Liver (tissue), 9 donors: ENCODE data around the gene PRR16. TPM values are rescaled to one million over a fixed set of nuclear protein-coding genes. Genes with fewer than 3 reads are reported as not detected.

Experiments
- DNase-seq: peaks from one replicate; pipeline ENCODE4 v3.0.0-alpha.2; 2017; ENCODE audit warnings: low spot score
- H3K27ac ChIP-seq, 2 donors: one replicate each; pipeline ENCODE4 v1.7.0; 2013; ENCODE audit warnings: inconsistent platforms in 2 of 2, low read length in 2 of 2, control low read depth in 1 of 2, low read depth in 1 of 2, mild to moderate bottlenecking in 1 of 2
- H3K27me3 ChIP-seq, 4 donors: one replicate each; pipeline versions ENCODE4 v1.6.1 to v1.7.0; 2013; ENCODE audit warnings: low read length in 3 of 4, inconsistent platforms in 1 of 4, mild to moderate bottlenecking in 1 of 4, moderate library complexity in 1 of 4; ENCODE audit not compliant: control insufficient read depth in 4 of 4, insufficient read depth in 4 of 4
- H3K36me3 ChIP-seq, 4 donors: one replicate each; pipeline versions ENCODE4 v1.6.1 to v1.7.0; 2013; ENCODE audit warnings: low read length in 3 of 4, mild to moderate bottlenecking in 3 of 4, low read depth in 1 of 4, moderate library complexity in 1 of 4; ENCODE audit not compliant: control insufficient read depth in 4 of 4, insufficient read depth in 3 of 4
- H3K4me1 ChIP-seq, 4 donors: one replicate each; pipeline versions ENCODE4 v1.6.1 to v1.7.0; 2013; ENCODE audit warnings: low read length in 3 of 4, mild to moderate bottlenecking in 3 of 4, moderate library complexity in 1 of 4; ENCODE audit not compliant: control insufficient read depth in 4 of 4, insufficient read depth in 4 of 4
- H3K4me3 ChIP-seq, 3 donors: one replicate each; pipeline versions ENCODE4 v1.6.1 to v1.7.0; 2013; ENCODE audit warnings: low read length in 3 of 3, control low read depth in 1 of 3, low read depth in 1 of 3, mild to moderate bottlenecking in 1 of 3
- H3K9ac ChIP-seq, 2 donors: one replicate each; pipeline ENCODE4 v1.7.0; 2013; ENCODE audit warnings: low read length in 2 of 2, mild to moderate bottlenecking in 2 of 2, moderate library complexity in 2 of 2, control low read depth in 1 of 2, low read depth in 1 of 2
- H3K9me3 ChIP-seq, 4 donors: one replicate each; pipeline versions ENCODE4 v1.6.1 to v1.7.0; 2013; ENCODE audit warnings: low read length in 3 of 4; ENCODE audit not compliant: control insufficient read depth in 4 of 4
- ATF3 ChIP-seq: IDR thresholded peaks from 2 replicates; pipeline ENCODE4 v1.6.1; 2016; ENCODE audit warnings: antibody characterized with exemption
- EGR1 ChIP-seq, 2 donors: IDR thresholded peaks; 2 replicates each; pipeline ENCODE4 v1.6.1; 2016 to 2018; ENCODE audit warnings: antibody characterized with exemption in 2 of 2, low read depth in 2 of 2
- FOXA1 ChIP-seq: IDR thresholded peaks from 2 replicates; pipeline ENCODE4 v1.6.1; 2016; ENCODE audit warnings: antibody characterized with exemption
- FOXA2 ChIP-seq: IDR thresholded peaks from 2 replicates; pipeline ENCODE4 v1.6.1; 2016; ENCODE audit warnings: antibody characterized with exemption
- GABPA ChIP-seq, 2 donors: IDR thresholded peaks in 1 of 2; conservative IDR thresholded peaks in 1 of 2; 2 replicates each; pipeline ENCODE4 v1.6.1; 2016; ENCODE audit warnings: antibody characterized with exemption in 2 of 2, mild to moderate bottlenecking in 1 of 2, moderate library complexity in 1 of 2
- HNF4A ChIP-seq, 2 donors: conservative IDR thresholded peaks; 2 replicates each; pipeline ENCODE4 v1.6.1; 2016; ENCODE audit warnings: antibody characterized with exemption in 2 of 2, mild to moderate bottlenecking in 2 of 2
- HNF4G ChIP-seq: IDR thresholded peaks from 2 replicates; pipeline ENCODE4 v1.6.1; 2016; ENCODE audit warnings: antibody characterized with exemption
- JUND ChIP-seq, 2 donors: IDR thresholded peaks; 2 replicates each; pipeline ENCODE4 v1.6.1; 2016; ENCODE audit warnings: antibody characterized with exemption in 2 of 2
- NR2F2 ChIP-seq: IDR thresholded peaks from 2 replicates; pipeline ENCODE4 v1.6.1; 2016; ENCODE audit warnings: antibody characterized with exemption
- RAD21 ChIP-seq, 2 donors: IDR thresholded peaks; 2 replicates each; pipeline ENCODE4 v1.6.1; 2016; ENCODE audit warnings: antibody characterized with exemption in 2 of 2, mild to moderate bottlenecking in 2 of 2
- REST ChIP-seq: IDR thresholded peaks from 2 replicates; pipeline ENCODE4 v1.6.1; 2016; ENCODE audit warnings: antibody characterized with exemption, mild to moderate bottlenecking
- RXRA ChIP-seq, 2 donors: IDR thresholded peaks; 2 replicates each; pipeline ENCODE4 v1.6.1; 2017 to 2018; ENCODE audit warnings: antibody characterized with exemption in 2 of 2, mild to moderate bottlenecking in 1 of 2
- SP1 ChIP-seq: IDR thresholded peaks from 2 replicates; pipeline ENCODE4 v1.6.1; 2018; ENCODE audit warnings: antibody characterized with exemption, mild to moderate bottlenecking
- TAF1 ChIP-seq: conservative IDR thresholded peaks from 2 replicates; pipeline ENCODE4 v1.6.1; 2016; ENCODE audit warnings: antibody characterized with exemption, mild to moderate bottlenecking
- YY1 ChIP-seq: IDR thresholded peaks from 2 replicates; pipeline ENCODE4 v1.6.1; 2016; ENCODE audit warnings: antibody characterized with exemption, mild to moderate bottlenecking
- WGBS: extraction: QIAGEN DNeasy Blood & Tissue Kit; methylation state at CpG from one replicate; pipeline ENCODE4 v1.1.7; 2013; 5-methylcytosine and 5-hydroxymethylcytosine counted together
- polyA plus RNA-seq, 2 donors: library from polyadenylated mRNA; stranded (reverse) in 1 of 2; unstranded in 1 of 2; fragments of 200-250 nt in 1 of 2; fragments of >200 nt in 1 of 2; fragmentation: Nextera tagmentation in 1 of 2; extraction: Ambion mirVana in 1 of 2; gene quantifications; one replicate each; pipeline versions ENCODE4 v1.2.1 to v1.2.3, GENCODE V29; 2013 to 2015
- total RNA-seq, 2 donors: library from RNA; depleted of rRNA; stranded (reverse); fragments of >200 nt; gene quantifications; one replicate each; pipeline ENCODE4 v1.2.3, GENCODE V29; 2014
- TF ChIP-seq, protein P1 (sequence below): IDR thresholded peaks from 2 replicates; pipeline ENCODE4 v1.6.1; 2016; ENCODE audit warnings: antibody characterized with exemption
- TF ChIP-seq, protein P2 (sequence below): fragments of 150-350 bp; IDR thresholded peaks from 2 replicates; pipeline ENCODE4 v1.5.1; 2017; ENCODE audit warnings: improper control_type of control experiment, low read depth, low read length; ENCODE audit not compliant: missing input control
- donor health status: healthy.
- donor health status: healthy.
- donor health status: healthy.
- donor health status: healthy.
- donor health status: healthy.

The PRR16 gene
- total and polyA plus RNA-seq, 4 donors: 0.14 to 0.42 (median 0.21) TPM

GRCh38 chr5:120512068-120512467, 48.0 kb downstream of the PRR16 start:
- peaks cover 0 to 5% (median 0%) of the 10 kb centered on the region in 4 donors for H3K27me3 ChIP-seq
- no peaks in the 10 kb centered on the region for H3K4me1 ChIP-seq
- no peak for TF ChIP-seq FOXA2
- TF ChIP-seq, protein P1, sequence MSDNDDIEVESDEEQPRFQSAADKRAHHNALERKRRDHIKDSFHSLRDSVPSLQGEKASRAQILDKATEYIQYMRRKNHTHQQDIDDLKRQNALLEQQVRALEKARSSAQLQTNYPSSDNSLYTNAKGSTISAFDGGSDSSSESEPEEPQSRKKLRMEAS: no peak
- no peak for TF ChIP-seq YY1
- TF ChIP-seq GABPA (IDR thresholded peaks at IDR 0.05 in 1 of 2, conservative IDR thresholded peaks at IDR 0.05 in 1 of 2): no peak
- TF ChIP-seq, protein P2, sequence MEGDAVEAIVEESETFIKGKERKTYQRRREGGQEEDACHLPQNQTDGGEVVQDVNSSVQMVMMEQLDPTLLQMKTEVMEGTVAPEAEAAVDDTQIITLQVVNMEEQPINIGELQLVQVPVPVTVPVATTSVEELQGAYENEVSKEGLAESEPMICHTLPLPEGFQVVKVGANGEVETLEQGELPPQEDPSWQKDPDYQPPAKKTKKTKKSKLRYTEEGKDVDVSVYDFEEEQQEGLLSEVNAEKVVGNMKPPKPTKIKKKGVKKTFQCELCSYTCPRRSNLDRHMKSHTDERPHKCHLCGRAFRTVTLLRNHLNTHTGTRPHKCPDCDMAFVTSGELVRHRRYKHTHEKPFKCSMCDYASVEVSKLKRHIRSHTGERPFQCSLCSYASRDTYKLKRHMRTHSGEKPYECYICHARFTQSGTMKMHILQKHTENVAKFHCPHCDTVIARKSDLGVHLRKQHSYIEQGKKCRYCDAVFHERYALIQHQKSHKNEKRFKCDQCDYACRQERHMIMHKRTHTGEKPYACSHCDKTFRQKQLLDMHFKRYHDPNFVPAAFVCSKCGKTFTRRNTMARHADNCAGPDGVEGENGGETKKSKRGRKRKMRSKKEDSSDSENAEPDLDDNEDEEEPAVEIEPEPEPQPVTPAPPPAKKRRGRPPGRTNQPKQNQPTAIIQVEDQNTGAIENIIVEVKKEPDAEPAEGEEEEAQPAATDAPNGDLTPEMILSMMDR: no peak
- no peak for TF ChIP-seq NR2F2
- TF ChIP-seq RXRA (IDR thresholded peaks at IDR 0.05): no peak
- TF ChIP-seq TAF1: no peak
- TF ChIP-seq REST: no peak
- no peak for TF ChIP-seq HNF4A (conservative IDR thresholded peaks at IDR 0.05)
- no peak for TF ChIP-seq RAD21 (IDR thresholded peaks at IDR 0.05)
- no peak for TF ChIP-seq JUND (IDR thresholded peaks at IDR 0.05)
- TF ChIP-seq EGR1 (IDR thresholded peaks at IDR 0.05; ENCODE audit: low read depth in 2 of 2): no peak
- TF ChIP-seq FOXA1: no peak
- TF ChIP-seq HNF4G: no peak
- no peak for TF ChIP-seq SP1
- no peak for DNase-seq
- H3K9ac ChIP-seq: no peak overlapping the region
- WGBS: 24% methylated on average over 2 of the region's 2 CpGs
- H3K9me3 ChIP-seq: no peaks in the 10 kb centered on the region
- no peaks in the 10 kb centered on the region for H3K36me3 ChIP-seq
- H3K27ac ChIP-seq: no peak overlapping the region
- H3K4me3 ChIP-seq: no peak overlapping the region

DNA sequence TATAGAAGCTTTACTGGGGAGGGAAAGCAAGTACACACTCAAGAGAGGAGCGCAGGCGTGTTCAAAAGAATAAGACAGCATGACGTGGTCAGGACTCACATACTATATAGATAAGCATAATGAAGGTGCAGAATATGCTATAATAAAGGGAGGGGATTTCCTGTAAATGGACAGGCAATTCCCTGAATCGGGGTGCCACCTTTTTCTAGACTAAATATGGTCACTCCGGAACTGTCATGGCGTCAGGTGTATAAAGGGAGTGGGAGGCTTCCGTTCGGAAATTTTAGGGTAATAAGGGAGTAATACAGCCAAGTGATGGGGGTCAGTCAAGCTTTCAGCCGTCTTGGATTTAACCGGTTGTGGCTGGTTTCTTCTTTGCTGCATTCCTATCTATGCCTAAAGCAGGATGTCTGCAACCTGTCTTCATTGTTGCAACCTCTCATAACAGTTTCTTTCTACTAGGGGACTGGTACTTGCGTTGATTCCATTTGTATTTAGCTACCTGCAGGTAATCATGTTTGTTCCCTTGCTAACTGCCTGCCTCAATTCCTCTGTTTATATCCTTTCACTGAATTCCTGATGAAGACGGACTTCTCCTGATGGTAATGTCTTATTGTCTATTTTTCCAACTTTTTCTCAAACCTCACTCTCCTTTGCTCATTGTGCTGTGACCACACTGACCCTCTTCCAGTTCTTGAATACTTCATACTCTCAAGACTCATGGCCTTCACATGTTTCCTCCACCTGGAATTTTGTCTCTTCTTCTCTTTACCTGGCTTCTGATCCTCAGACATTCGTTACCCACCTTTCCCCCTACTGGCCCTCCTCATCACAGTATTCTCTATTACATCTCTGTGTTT, 48.9 kb downstream of the PRR16 start:
- no peak overlapping the region for H3K4me3 ChIP-seq
- 81% methylated on average over 13 of the region's 13 CpGs for WGBS
- no peak for DNase-seq

More for the DNA sequence above, 48.9 kb downstream of the PRR16 start:
- H3K9ac ChIP-seq: no peak overlapping the region
- H3K27me3 ChIP-seq: peaks cover 0 to 5% (median 0%) of the 10 kb centered on the region in 4 donors
- H3K4me1 ChIP-seq: no peaks in the 10 kb centered on the region
- TF ChIP-seq, protein P1: no peak
- no peak for TF ChIP-seq SP1
- no peak for TF ChIP-seq ATF3
- no peak for TF ChIP-seq EGR1 (IDR thresholded peaks at IDR 0.05; ENCODE audit: low read depth in 2 of 2)
- H3K27ac ChIP-seq: no peak overlapping the region
- H3K36me3 ChIP-seq: no peaks in the 10 kb centered on the region
- H3K9me3 ChIP-seq: no peaks in the 10 kb centered on the region
